Calu3 (cell line): ENCODE measurements around the gene DYNC1I1. TPM values are rescaled to one million over a fixed set of nuclear protein-coding genes. Genes with fewer than 3 reads are reported as not detected.

Experiments
- BruUV-seq: library from RNA; stranded (reverse); fragments of 400-500 nt; replicated peaks from 2 replicates; lab custom pipeline; 2021; lab: Mats Ljungman, UMichigan
- CTCF ChIA-PET: fragments of 300-600 bp; sonication (Branson Sonifier 250); formaldehyde crosslinking; loops from one replicate; lab custom pipeline; 2022; ENCODE audit warnings: antibody characterized with exemption; lab: Charles Lee
- DNase-seq: peaks from one replicate; pipeline ENCODE4 v3.0.0; 2022
- H3K27ac Mint-ChIP-seq: one replicate; pipeline ENCODE4 v1.8.0; 2022; ENCODE audit warnings: mixed read lengths; ENCODE audit not compliant: unreplicated experiment
- H3K27me3 Mint-ChIP-seq: one replicate; pipeline ENCODE4 v1.8.0; 2022; ENCODE audit warnings: mixed read lengths; ENCODE audit not compliant: unreplicated experiment
- H3K36me3 Mint-ChIP-seq: one replicate; pipeline ENCODE4 v1.8.0; 2022; ENCODE audit warnings: mild to moderate bottlenecking, moderate library complexity, mixed read lengths; ENCODE audit not compliant: insufficient read depth, unreplicated experiment
- H3K4me1 Mint-ChIP-seq: one replicate; pipeline ENCODE4 v1.8.0; 2022; ENCODE audit warnings: mild to moderate bottlenecking, low read depth, mixed read lengths; ENCODE audit not compliant: unreplicated experiment
- H3K4me3 Mint-ChIP-seq: one replicate; pipeline ENCODE4 v1.8.0; 2022; ENCODE audit warnings: mild to moderate bottlenecking, low read depth, moderate library complexity, mixed read lengths; ENCODE audit not compliant: unreplicated experiment
- H3K9me3 Mint-ChIP-seq: one replicate; pipeline ENCODE4 v1.8.0; 2022; ENCODE audit warnings: low read depth, mixed read lengths; ENCODE audit not compliant: unreplicated experiment
- intact Hi-C: fragments of 100-400 bp; cut with micrococcal nuclease; formaldehyde crosslinking; loops from one replicate; pipeline ENCODE4 v1.10.0; 2022; ENCODE audit not compliant: unreplicated experiment
- total RNA-seq: library from RNA; stranded (reverse); gene quantifications from 2 replicates; pipeline ENCODE4 v1.2.3, GENCODE V29; 2022
- TF ChIP-seq, protein P1 (sequence below): fragments of 200-600 bp; IDR thresholded peaks from one replicate; pipeline ENCODE4 v1.8.0; 2022; ENCODE audit warnings: antibody characterized with exemption; ENCODE audit not compliant: unreplicated experiment

DYNC1I1 gene
- total RNA-seq, 1 experiment from 2014 or later, result 0.73 TPM

GRCh38 chr7:95960706-95961244, 188.4 kb downstream of the DYNC1I1 start:
- DNase-seq, result no peak
- TF ChIP-seq, protein P1, sequence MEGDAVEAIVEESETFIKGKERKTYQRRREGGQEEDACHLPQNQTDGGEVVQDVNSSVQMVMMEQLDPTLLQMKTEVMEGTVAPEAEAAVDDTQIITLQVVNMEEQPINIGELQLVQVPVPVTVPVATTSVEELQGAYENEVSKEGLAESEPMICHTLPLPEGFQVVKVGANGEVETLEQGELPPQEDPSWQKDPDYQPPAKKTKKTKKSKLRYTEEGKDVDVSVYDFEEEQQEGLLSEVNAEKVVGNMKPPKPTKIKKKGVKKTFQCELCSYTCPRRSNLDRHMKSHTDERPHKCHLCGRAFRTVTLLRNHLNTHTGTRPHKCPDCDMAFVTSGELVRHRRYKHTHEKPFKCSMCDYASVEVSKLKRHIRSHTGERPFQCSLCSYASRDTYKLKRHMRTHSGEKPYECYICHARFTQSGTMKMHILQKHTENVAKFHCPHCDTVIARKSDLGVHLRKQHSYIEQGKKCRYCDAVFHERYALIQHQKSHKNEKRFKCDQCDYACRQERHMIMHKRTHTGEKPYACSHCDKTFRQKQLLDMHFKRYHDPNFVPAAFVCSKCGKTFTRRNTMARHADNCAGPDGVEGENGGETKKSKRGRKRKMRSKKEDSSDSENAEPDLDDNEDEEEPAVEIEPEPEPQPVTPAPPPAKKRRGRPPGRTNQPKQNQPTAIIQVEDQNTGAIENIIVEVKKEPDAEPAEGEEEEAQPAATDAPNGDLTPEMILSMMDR, result no peak
- Mint-ChIP-seq H3K36me3 (peaks cover 3% of the 10 kb centered on the region), H3K4me1 (no peaks in the 10 kb centered on the region), H3K27ac (no peak overlapping the region), H3K4me3 (no peak overlapping the region), H3K27me3 (peaks cover 12% of the 10 kb centered on the region), H3K9me3 (no peaks in the 10 kb centered on the region)
- no TSS peak for BruUV-seq
- intact Hi-C loops, result no loop called here
- CTCF ChIA-PET, result no interaction called here

- Mint-ChIP-seq H3K27ac (no peak overlapping the region), H3K4me3 (no peak overlapping the region), H3K9me3 (no peaks in the 10 kb centered on the region), H3K36me3 (no peaks in the 10 kb centered on the region), H3K27me3 (peaks cover 12% of the 10 kb centered on the region), H3K4me1 (no peaks in the 10 kb centered on the region)
- CTCF ChIA-PET, result no interaction called here
- intact Hi-C loops, result no loop called here
- TF ChIP-seq, protein P1, result no peak
- no peak for DNase-seq
- BruUV-seq, result no TSS peak
Observed at GRCh38 chr7:95963446-95963990, 191.2 kb downstream of the DYNC1I1 start.

DNA sequence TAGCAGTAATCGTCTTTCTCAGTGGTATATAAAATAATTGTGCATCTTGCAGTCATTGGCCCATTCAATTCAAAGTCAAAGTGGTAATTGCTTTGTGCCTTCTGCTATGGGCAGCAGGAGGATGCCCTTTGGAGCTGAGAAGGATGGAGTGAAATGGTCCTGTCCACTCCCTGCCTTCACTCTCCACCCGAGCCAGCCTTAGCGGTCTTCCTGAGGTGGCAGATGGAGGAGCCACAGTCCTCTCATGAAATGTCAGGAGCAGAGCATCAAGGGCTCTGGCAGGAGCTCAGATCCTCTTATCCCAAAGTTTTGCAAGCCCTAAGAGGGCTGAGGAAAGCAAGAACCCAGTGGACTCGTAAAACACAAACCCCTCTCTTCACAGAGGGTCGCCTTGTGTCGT, 199.4 kb downstream of the DYNC1I1 start:
- H3K9me3 Mint-ChIP-seq, result no peaks in the 10 kb centered on the region
- H3K27ac Mint-ChIP-seq, result no peak overlapping the region
- no peaks in the 10 kb centered on the region for H3K27me3 Mint-ChIP-seq
- intact Hi-C loops, result no loop called here
- H3K4me3 Mint-ChIP-seq, result no peak overlapping the region
- no peak for DNase-seq
- H3K4me1 Mint-ChIP-seq, result no peaks in the 10 kb centered on the region
- no peaks in the 10 kb centered on the region for H3K36me3 Mint-ChIP-seq
- CTCF ChIA-PET, result no interaction called here
- TF ChIP-seq, protein P1, result no peak
- BruUV-seq, result no TSS peak

- TF ChIP-seq, protein P1, result no peak
- intact Hi-C loops, result no loop called here
- DNase-seq, result no peak
- BruUV-seq, result no TSS peak
- Mint-ChIP-seq H3K36me3 (no peaks in the 10 kb centered on the region), H3K4me1 (no peaks in the 10 kb centered on the region), H3K4me3 (no peak overlapping the region), H3K9me3 (no peaks in the 10 kb centered on the region), H3K27me3 (no peaks in the 10 kb centered on the region), H3K27ac (no peak overlapping the region)
- CTCF ChIA-PET, result no interaction called here
Observed at GRCh38 chr7:95972523-95972922, 200.2 kb downstream of the DYNC1I1 start.
